Subcutaneous adipose tissue (tissue), 4 donors: Measurements from ENCODE around the gene NTF3. TPM values are rescaled to one million over a fixed set of nuclear protein-coding genes. Genes with fewer than 3 reads are reported as not detected.

Source experiments
- CTCF ChIP-seq: fragments of 450-650 bp; IDR thresholded peaks from one replicate; pipeline ENCODE4 v1.5.1; 2016; ENCODE audit warnings: low read depth, mild to moderate bottlenecking, control low read depth, antibody characterized with exemption, moderate library complexity
- total RNA-seq, 4 donors: library from RNA; depleted of rRNA; stranded (reverse); fragments of >200 nt; gene quantifications; one replicate each; pipeline ENCODE4 v1.1.0, GENCODE V29; 2016

Gene NTF3
- total RNA-seq, 4 donors from 2014 or later = not detected

DNA sequence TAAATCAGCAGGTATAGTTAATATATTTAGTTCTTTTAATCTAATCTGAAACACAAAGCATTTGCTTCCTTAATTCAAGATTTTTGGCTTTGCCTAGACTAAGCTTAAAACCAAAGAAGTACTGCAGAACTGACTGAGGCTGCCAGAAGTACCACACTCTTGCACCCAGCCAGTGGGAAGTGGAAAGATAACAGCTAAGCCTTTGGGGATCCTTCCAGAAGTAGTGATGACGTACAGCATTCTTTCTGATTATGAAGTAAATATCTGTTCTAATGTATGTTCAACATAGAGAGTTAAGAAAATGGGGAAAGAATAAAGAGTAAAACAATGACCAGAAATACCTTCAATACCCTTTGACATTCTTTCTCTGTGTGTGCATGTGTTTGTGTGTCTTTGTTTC is 19.3 kb downstream of the NTF3 start:
- no peak for TF ChIP-seq CTCF

- TF ChIP-seq CTCF = no peak
Observed at GRCh38 chr12:5452569-5452968, 20.7 kb downstream of the NTF3 start.

DNA sequence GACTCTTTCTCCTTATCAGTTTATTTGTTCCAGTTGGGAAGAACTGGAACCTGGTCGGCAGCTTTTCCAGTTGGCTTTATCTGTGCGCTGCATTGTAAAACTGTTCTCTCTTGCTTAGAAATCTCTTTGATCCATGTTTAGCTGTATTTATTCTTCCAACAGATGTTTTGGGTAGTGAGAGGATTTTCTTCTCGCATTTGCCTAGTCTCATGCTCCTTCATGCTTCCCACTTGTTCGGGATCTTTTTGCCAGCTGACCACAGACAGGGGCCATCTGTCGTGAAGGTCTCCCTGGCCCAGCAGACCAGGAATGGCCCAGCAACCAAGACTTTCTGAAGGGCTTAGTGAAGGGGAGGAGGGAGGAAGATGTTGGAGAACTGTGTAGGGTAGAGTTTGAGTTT is 21.6 kb downstream of the NTF3 start:
- no peak for TF ChIP-seq CTCF

DNA sequence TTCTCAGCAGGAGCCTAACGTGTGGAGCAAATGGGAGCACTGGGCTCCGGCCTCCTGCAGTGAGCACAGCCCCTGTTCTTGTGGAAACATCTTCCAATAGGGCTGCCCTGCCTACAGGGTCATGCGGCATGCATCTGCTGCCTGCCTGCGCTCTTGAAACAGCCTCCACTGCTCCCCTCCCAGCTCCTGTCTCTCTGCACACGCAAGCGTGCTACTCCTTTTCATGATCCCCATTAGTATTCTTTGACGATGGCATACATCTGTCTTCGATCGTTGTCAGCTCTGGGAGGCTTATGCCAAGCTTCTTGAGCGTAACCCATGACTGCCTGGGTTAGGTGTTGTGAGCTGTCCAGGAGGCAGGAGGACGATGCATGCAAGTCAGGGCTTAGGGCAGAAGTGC is 23.1 kb downstream of the NTF3 start:
- no peak for TF ChIP-seq CTCF

DNA sequence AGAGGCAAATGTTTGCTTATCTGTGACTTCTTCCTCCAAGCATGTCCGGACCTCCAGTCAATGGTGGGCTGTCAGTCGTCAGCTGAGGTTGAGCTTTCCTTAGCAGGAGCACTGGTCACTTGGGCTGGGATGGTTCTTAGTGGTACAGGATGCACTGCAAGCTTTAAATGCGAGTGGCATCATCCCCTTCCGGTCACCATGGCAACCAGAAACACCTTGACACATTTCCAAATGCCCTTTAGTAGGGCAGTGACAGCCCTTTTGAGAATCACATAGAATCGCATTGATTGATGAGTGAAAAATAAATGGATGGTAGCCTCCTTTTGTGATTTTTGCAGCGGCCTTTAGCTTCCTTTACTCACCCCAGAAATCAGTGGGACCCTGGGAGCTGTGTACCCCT is 24.1 kb downstream of the NTF3 start:
- TF ChIP-seq CTCF = no peak

- no peak for TF ChIP-seq CTCF
Observed at GRCh38 chr12:5456906-5457305, 25.0 kb downstream of the NTF3 start.

GRCh38 chr12:5458229-5459050 is 26.5 kb downstream of the NTF3 start:
- TF ChIP-seq CTCF = no peak
